ENCODE measurements around the gene SP4.

SP4 gene

GRCh38 chr7:21454182-21454581, 26.3 kb downstream of the SP4 start:
- no peak for TF ChIP-seq ZNF70 (CRISPR knock-in tag; IDR thresholded peaks at IDR 0.05)
- TF ChIP-seq PPARA (CRISPR knock-in tag; IDR thresholded peaks at IDR 0.05; ENCODE audit: borderline replicate concordance) = no peak
- no peak for TF ChIP-seq TOX (CRISPR knock-in tag; IDR thresholded peaks at IDR 0.05; ENCODE audit: borderline replicate concordance)
- TF ChIP-seq CSDC2 (CRISPR knock-in tag; IDR thresholded peaks at IDR 0.05) = no peak
- no peak for TF ChIP-seq OSR1 (CRISPR knock-in tag; IDR thresholded peaks at IDR 0.05)
- TF ChIP-seq ZFP30 (CRISPR knock-in tag; IDR thresholded peaks at IDR 0.05) = no peak
- no peak for ATAC-seq

GRCh38 chr7:21454906-21455305, 27.0 kb downstream of the SP4 start:
- TF ChIP-seq OSR1 (CRISPR knock-in tag; IDR thresholded peaks at IDR 0.05) = no peak
- TF ChIP-seq, protein P1, sequence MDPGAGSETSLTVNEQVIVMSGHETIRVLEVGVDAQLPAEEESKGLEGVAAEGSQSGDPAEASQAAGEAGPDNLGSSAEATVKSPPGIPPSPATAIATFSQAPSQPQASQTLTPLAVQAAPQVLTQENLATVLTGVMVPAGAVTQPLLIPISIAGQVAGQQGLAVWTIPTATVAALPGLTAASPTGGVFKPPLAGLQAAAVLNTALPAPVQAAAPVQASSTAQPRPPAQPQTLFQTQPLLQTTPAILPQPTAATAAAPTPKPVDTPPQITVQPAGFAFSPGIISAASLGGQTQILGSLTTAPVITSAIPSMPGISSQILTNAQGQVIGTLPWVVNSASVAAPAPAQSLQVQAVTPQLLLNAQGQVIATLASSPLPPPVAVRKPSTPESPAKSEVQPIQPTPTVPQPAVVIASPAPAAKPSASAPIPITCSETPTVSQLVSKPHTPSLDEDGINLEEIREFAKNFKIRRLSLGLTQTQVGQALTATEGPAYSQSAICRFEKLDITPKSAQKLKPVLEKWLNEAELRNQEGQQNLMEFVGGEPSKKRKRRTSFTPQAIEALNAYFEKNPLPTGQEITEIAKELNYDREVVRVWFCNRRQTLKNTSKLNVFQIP (CRISPR knock-in tag; IDR thresholded peaks at IDR 0.05; ENCODE audit: borderline replicate concordance, low read depth) = no peak
- TF ChIP-seq ESRRG (CRISPR knock-in tag; IDR thresholded peaks at IDR 0.05) = no peak
- no peak for TF ChIP-seq RARB (CRISPR knock-in tag; IDR thresholded peaks at IDR 0.05)
- no peak for TF ChIP-seq BACH2 (CRISPR knock-in tag; IDR thresholded peaks at IDR 0.05; ENCODE audit: borderline replicate concordance)
- TF ChIP-seq ARNTL (CRISPR knock-in tag; IDR thresholded peaks at IDR 0.05; ENCODE audit: borderline replicate concordance, low read depth) = no peak
- no peak for TF ChIP-seq ISL1 (CRISPR knock-in tag; IDR thresholded peaks at IDR 0.05)
- no peak for TF ChIP-seq TCF4 (CRISPR knock-in tag; IDR thresholded peaks at IDR 0.05; ENCODE audit: borderline replicate concordance)
- TF ChIP-seq, protein P2, sequence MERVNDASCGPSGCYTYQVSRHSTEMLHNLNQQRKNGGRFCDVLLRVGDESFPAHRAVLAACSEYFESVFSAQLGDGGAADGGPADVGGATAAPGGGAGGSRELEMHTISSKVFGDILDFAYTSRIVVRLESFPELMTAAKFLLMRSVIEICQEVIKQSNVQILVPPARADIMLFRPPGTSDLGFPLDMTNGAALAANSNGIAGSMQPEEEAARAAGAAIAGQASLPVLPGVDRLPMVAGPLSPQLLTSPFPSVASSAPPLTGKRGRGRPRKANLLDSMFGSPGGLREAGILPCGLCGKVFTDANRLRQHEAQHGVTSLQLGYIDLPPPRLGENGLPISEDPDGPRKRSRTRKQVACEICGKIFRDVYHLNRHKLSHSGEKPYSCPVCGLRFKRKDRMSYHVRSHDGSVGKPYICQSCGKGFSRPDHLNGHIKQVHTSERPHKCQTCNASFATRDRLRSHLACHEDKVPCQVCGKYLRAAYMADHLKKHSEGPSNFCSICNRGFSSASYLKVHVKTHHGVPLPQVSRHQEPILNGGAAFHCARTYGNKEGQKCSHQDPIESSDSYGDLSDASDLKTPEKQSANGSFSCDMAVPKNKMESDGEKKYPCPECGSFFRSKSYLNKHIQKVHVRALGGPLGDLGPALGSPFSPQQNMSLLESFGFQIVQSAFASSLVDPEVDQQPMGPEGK (CRISPR knock-in tag; IDR thresholded peaks at IDR 0.05; ENCODE audit: borderline replicate concordance) = no peak
- TF ChIP-seq PPARA (CRISPR knock-in tag; IDR thresholded peaks at IDR 0.05; ENCODE audit: borderline replicate concordance) = no peak
- TF ChIP-seq TOX (CRISPR knock-in tag; IDR thresholded peaks at IDR 0.05; ENCODE audit: borderline replicate concordance) = no peak
- no peak for ATAC-seq

DNA sequence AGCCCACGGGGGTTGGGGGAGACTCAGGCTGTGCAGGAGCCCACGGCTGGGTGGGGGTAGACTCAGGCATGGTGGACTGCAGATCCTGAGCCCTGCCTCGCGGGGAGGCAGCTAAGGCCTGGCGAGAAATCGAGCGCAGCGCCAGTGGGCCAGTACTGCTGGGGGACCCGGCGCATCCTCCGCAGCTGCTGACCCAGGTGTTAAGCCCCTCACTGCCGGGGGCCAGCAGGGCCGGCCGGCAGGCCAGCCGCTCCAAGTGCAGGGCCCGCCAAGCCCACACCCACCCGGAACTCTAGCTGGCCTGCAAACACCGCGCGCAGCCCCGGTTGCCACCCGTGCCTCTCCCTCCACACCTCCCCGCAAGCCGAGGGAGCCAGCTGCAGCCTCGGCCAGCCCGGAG, 33.4 kb downstream of the SP4 start:
- TF ChIP-seq, protein P2 (CRISPR knock-in tag; IDR thresholded peaks at IDR 0.05; ENCODE audit: borderline replicate concordance) = no peak
- no peak for TF ChIP-seq SNAI2 (CRISPR knock-in tag; IDR thresholded peaks at IDR 0.05)
- TF ChIP-seq CSRNP3 (CRISPR knock-in tag; IDR thresholded peaks at IDR 0.05) = no peak
- TF ChIP-seq TCF4 (CRISPR knock-in tag; IDR thresholded peaks at IDR 0.05; ENCODE audit: borderline replicate concordance) = no peak
- no peak for ATAC-seq

DNA sequence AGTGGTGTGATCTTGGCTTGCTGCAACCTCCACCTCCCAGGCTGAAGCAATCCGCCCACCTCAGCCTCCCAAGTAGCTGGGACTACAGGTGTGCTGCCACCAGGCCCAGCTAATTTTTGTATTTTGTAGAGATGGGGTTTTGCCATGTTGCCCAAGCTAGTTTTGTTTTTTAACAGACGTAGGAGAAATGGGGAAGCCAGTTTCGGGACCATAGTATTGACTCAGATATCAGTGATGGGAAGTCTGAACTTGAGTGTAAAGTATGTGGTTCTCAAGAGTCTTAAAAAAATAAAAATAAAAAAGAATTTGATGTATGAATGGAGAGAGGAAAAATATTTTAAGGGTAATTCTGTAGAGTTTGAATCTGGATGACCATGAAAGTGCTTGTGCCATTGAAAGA, 34.2 kb downstream of the SP4 start:
- no peak for ATAC-seq
- TF ChIP-seq ARNTL (CRISPR knock-in tag; IDR thresholded peaks at IDR 0.05; ENCODE audit: borderline replicate concordance, low read depth) (no peak), SNAI2 (CRISPR knock-in tag; IDR thresholded peaks at IDR 0.05) (no peak), ZC3H10 (CRISPR knock-in tag; IDR thresholded peaks at IDR 0.05) (no peak), ZNF70 (CRISPR knock-in tag; IDR thresholded peaks at IDR 0.05) (no peak), TCF4 (CRISPR knock-in tag; IDR thresholded peaks at IDR 0.05; ENCODE audit: borderline replicate concordance) (no peak), GLIS3 (CRISPR knock-in tag; IDR thresholded peaks at IDR 0.05) (no peak), ZFP3 (CRISPR knock-in tag; IDR thresholded peaks at IDR 0.05) (no peak), ZFP30 (CRISPR knock-in tag; IDR thresholded peaks at IDR 0.05) (no peak), TSHZ2 (CRISPR knock-in tag; IDR thresholded peaks at IDR 0.05) (no peak), CSDC2 (CRISPR knock-in tag; IDR thresholded peaks at IDR 0.05) (no peak), ISL1 (CRISPR knock-in tag; IDR thresholded peaks at IDR 0.05) (no peak)

Data from SK-N-SH treated with all-trans-retinoic acid at 6 μM for 48 hours (cell line).